Activated T-cell treated with anti-CD3 and anti-CD28 coated beads, Interleukin-2, amount 50 U/mL, for 4 hours (primary cell): ENCODE data around the gene STYX. TPM values are rescaled to one million over a fixed set of nuclear protein-coding genes. Genes with fewer than 3 reads are reported as not detected.

ENCODE experiments used
- total RNA-seq, 3 donors: library from RNA; stranded (reverse); gene quantifications; one replicate each; pipeline ENCODE4 v1.2.1, GENCODE V29; 2021

The STYX gene
- total RNA-seq, 3 donors from 2014 or later: 18.5 to 18.9 (median 18.6) TPM

Other genes starting within 250 kb of the STYX start
- 1 to 10 TPM; 1.5 to 2.7 (median 2.4) TPM for gene TXNDC16, start 177.7 kb upstream of the STYX start, total RNA-seq
- gene GPR137C, start 177.3 kb upstream of the STYX start, total RNA-seq: under 1 TPM in 2 of 3 donors, not detected in 1; 0.11 to 0.13 TPM
- gene ERO1A, start 34.6 kb upstream of the STYX start, total RNA-seq: 100 to 1,000 TPM; 109 to 115 (median 112) TPM
- 100 to 1,000 TPM; 149 to 177 (median 162) TPM for gene PSMC6, start 23.0 kb upstream of the STYX start, total RNA-seq
- 10 to 100 TPM; 32.3 to 37.4 (median 32.5) TPM for gene GNPNAT1, start 61.4 kb downstream of the STYX start, total RNA-seq
- gene FERMT2, start 220.9 kb downstream of the STYX start, total RNA-seq: 1 to 10 TPM in 2 of 3 donors, under 1 TPM in 1; 0.94 to 1.9 (median 1.6) TPM